OCI-LY3 (cell line): Measurements from ENCODE around the gene RFX3.

ENCODE experiments used
- CTCF ChIP-seq: fragments of 200-600, 300-600 bp; sonication (generic); IDR thresholded peaks from 2 replicates; pipeline ENCODE4 v1.5.1; 2014; ENCODE audit warnings: antibody characterized with exemption, low read length, low read depth
- EZH2phosphoT487 ChIP-seq: fragments of 200-600 bp; shearing (Covaris generic); IDR thresholded peaks from 2 replicates; pipeline ENCODE4 v1.6.1; 2018; ENCODE audit warnings: antibody characterized with exemption, mixed run types, low read depth

DNA sequence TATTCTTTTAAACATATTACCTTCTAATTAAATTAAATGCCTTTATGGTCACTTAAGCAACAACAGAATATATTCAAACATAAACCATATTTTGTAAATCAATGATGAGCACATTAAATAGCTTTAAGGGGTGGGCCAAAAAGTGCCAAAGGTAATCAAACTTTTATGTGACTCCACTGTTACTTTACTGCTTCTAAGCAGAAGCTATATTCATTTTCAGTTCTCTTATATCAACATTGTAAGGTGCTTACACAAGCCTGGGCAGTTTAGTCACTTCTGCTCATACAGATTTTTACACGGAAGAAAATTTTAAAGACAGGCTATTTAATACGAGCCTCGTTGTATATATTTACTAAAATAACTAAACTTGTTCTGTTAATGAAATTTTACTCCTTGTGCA is 29.9 kb downstream of the RFX3 start:
- TF ChIP-seq CTCF (no peak), EZH2phosphoT487 (no peak)
